Measurements from ENCODE around the gene SPAG5.
A peak's percentile ranks its signal among the peaks of the same experiment; 100 is the strongest.

Gene SPAG5

GRCh38 chr17:28554565-28554964 is 44.3 kb downstream of the SPAG5 start:
- Histone ChIP-seq H4K8ac (ENCODE audit: low read length) (no peak overlapping the region), H2BK15ac (ENCODE audit: low read depth, poor library complexity, severe bottlenecking) (no peak overlapping the region), H4K91ac (ENCODE audit: low read length) (no peak overlapping the region), H3K27me3 (ENCODE audit: control insufficient read depth in 1 of 2, insufficient read depth in 1 of 2, low read length in 2 of 2) (no peaks in the 10 kb centered on the region), H2BK12ac (ENCODE audit: low read length in 2 of 2) (no peak overlapping the region), H3K14ac (ENCODE audit: low read length in 2 of 2) (no peak overlapping the region), H3K9ac (ENCODE audit: low read length) (no peak overlapping the region), H3K27ac (ENCODE audit: low read length, poor library complexity, severe bottlenecking) (no peak overlapping the region), H3K36me3 (ENCODE audit: control insufficient read depth in 1 of 2, insufficient read depth in 2 of 2, low read depth in 1 of 2, low read length in 2 of 2) (peaks cover 37 to 59% of the 10 kb centered on the region in 2 experiments), H3K79me1 (replicated peaks; ENCODE audit: low read length, poor library complexity, severe bottlenecking) (peaks cover 22% of the 10 kb centered on the region), H2AFZ (ENCODE audit: low read depth, low read length) (no peak overlapping the region), H2BK120ac (ENCODE audit: low read depth, low read length) (no peak overlapping the region), H3K23ac (ENCODE audit: low read length in 2 of 2) (no peak overlapping the region), H3K18ac (ENCODE audit: low read depth in 1 of 2, low read length in 2 of 2) (no peak overlapping the region), H2AK5ac (ENCODE audit: low read length, severe bottlenecking) (no peak overlapping the region), H3K4me2 (ENCODE audit: low read length, poor library complexity, severe bottlenecking) (no peak overlapping the region), H3K4me3 (ENCODE audit: insufficient read depth in 1 of 2, low read depth in 1 of 2, low read length in 2 of 2) (no peak overlapping the region), H2BK5ac (ENCODE audit: low read depth, low read length, poor library complexity, severe bottlenecking) (no peak overlapping the region), H3K4me1 (ENCODE audit: control insufficient read depth, insufficient read depth, low read depth, low read length) (peaks cover 10% of the 10 kb centered on the region), H3K9me3 (ENCODE audit: control insufficient read depth, low read length) (no peaks in the 10 kb centered on the region), H3K4ac (ENCODE audit: low read depth in 1 of 2, low read length in 2 of 2) (no peak overlapping the region)
- 87% methylated on average over 6 of the region's 6 CpGs for WGBS
- no peak for DNase-seq

GRCh38 chr17:28553000-28553505 is 45.8 kb downstream of the SPAG5 start:
- Histone ChIP-seq H3K14ac (ENCODE audit: low read length in 2 of 2) (no peak overlapping the region), H2BK15ac (ENCODE audit: low read depth, poor library complexity, severe bottlenecking) (no peak overlapping the region), H2BK5ac (ENCODE audit: low read depth, low read length, poor library complexity, severe bottlenecking) (no peak overlapping the region), H2BK120ac (ENCODE audit: low read depth, low read length) (no peak overlapping the region), H3K4ac (ENCODE audit: low read depth in 1 of 2, low read length in 2 of 2) (no peak overlapping the region), H2AFZ (ENCODE audit: low read depth, low read length) (no peak overlapping the region), H2BK12ac (ENCODE audit: low read length in 2 of 2) (no peak overlapping the region), H3K27ac (ENCODE audit: low read length, poor library complexity, severe bottlenecking) (no peak overlapping the region), H3K9ac (ENCODE audit: low read length) (peak overlapping the region; percentile 46), H3K9me3 (ENCODE audit: control insufficient read depth, low read length) (no peaks in the 10 kb centered on the region), H3K4me2 (ENCODE audit: low read length, poor library complexity, severe bottlenecking) (peak overlapping the region; percentile 61), H3K36me3 (ENCODE audit: control insufficient read depth in 1 of 2, insufficient read depth in 2 of 2, low read depth in 1 of 2, low read length in 2 of 2) (peaks cover 33 to 50% of the 10 kb centered on the region in 2 experiments), H3K23ac (ENCODE audit: low read length in 2 of 2) (no peak overlapping the region), H3K79me1 (replicated peaks; ENCODE audit: low read length, poor library complexity, severe bottlenecking) (peaks cover 28% of the 10 kb centered on the region), H4K91ac (ENCODE audit: low read length) (no peak overlapping the region), H3K4me1 (ENCODE audit: control insufficient read depth, insufficient read depth, low read depth, low read length) (peaks cover 12% of the 10 kb centered on the region), H2AK5ac (ENCODE audit: low read length, severe bottlenecking) (no peak overlapping the region), H3K4me3 (ENCODE audit: insufficient read depth in 1 of 2, low read depth in 1 of 2, low read length in 2 of 2) (peak overlapping the region in 1 of 2 experiments; percentile 69), H3K18ac (ENCODE audit: low read depth in 1 of 2, low read length in 2 of 2) (peak overlapping the region in 1 of 2 experiments; percentile 37), H4K8ac (ENCODE audit: low read length) (peak overlapping the region; percentile 32), H3K27me3 (ENCODE audit: control insufficient read depth in 1 of 2, insufficient read depth in 1 of 2, low read length in 2 of 2) (no peaks in the 10 kb centered on the region)
- WGBS, result 97% methylated on average over 5 of the region's 5 CpGs
- DNase-seq, result no peak

- H2BK15ac ChIP-seq (ENCODE audit: low read depth, poor library complexity, severe bottlenecking), result peak within 1 kb of the TSS; percentile 86
- no peaks in the 10 kb centered on the region for H3K9me3 ChIP-seq (ENCODE audit: control insufficient read depth, low read length)
- no peak within 1 kb of the TSS for H2BK5ac ChIP-seq (ENCODE audit: low read depth, low read length, poor library complexity, severe bottlenecking)
- H4K91ac ChIP-seq (ENCODE audit: low read length), result no peak within 1 kb of the TSS
- H3K36me3 ChIP-seq (ENCODE audit: control insufficient read depth in 1 of 2, insufficient read depth in 2 of 2, low read depth in 1 of 2, low read length in 2 of 2), result peaks cover 36 to 47% of the 10 kb centered on the region in 2 experiments
- H3K9ac ChIP-seq (ENCODE audit: low read length), result peak within 1 kb of the TSS; percentile 78
- no peak within 1 kb of the TSS for H3K23ac ChIP-seq (ENCODE audit: low read length in 2 of 2)
- H2BK120ac ChIP-seq (ENCODE audit: low read depth, low read length), result no peak within 1 kb of the TSS
- peak within 1 kb of the TSS; percentile 80 for H3K4me2 ChIP-seq (ENCODE audit: low read length, poor library complexity, severe bottlenecking)
- H2BK12ac ChIP-seq (ENCODE audit: low read length in 2 of 2), result no peak within 1 kb of the TSS
- no peaks in the 10 kb centered on the region for H3K27me3 ChIP-seq (ENCODE audit: control insufficient read depth in 1 of 2, insufficient read depth in 1 of 2, low read length in 2 of 2)
- WGBS, result 1% methylated on average over 48 of the region's 67 CpGs
- H3K4me1 ChIP-seq (ENCODE audit: control insufficient read depth, insufficient read depth, low read depth, low read length), result peaks cover 12% of the 10 kb centered on the region
- H4K8ac ChIP-seq (ENCODE audit: low read length), result peak within 1 kb of the TSS; percentile 69
- H2AK5ac ChIP-seq (ENCODE audit: low read length, severe bottlenecking), result no peak within 1 kb of the TSS
- peak within 1 kb of the TSS; percentile 10 for H3K27ac ChIP-seq (ENCODE audit: low read length, poor library complexity, severe bottlenecking)
- DNase-seq, result peak; percentile 65
- H2AFZ ChIP-seq (ENCODE audit: low read depth, low read length), result peak within 1 kb of the TSS; percentile 65
- peaks cover 31% of the 10 kb centered on the region for H3K79me1 ChIP-seq (replicated peaks; ENCODE audit: low read length, poor library complexity, severe bottlenecking)
- peak within 1 kb of the TSS in 1 of 2 experiments; percentile 40 for H3K4ac ChIP-seq (ENCODE audit: low read depth in 1 of 2, low read length in 2 of 2)
- peak within 1 kb of the TSS; percentile 37 to 63 for H3K18ac ChIP-seq (ENCODE audit: low read depth in 1 of 2, low read length in 2 of 2)
- peak within 1 kb of the TSS in 1 of 2 experiments; percentile 36 for H3K14ac ChIP-seq (ENCODE audit: low read length in 2 of 2)
- H3K4me3 ChIP-seq (ENCODE audit: insufficient read depth in 1 of 2, low read depth in 1 of 2, low read length in 2 of 2), result peak within 1 kb of the TSS; percentile 80 to 81
These were observed 46.4 kb downstream of the SPAG5 start, which contains the start of gene UNC119 for GRCh38 chr17:28552176-28552999. Gene UNC119, minus strand, starts transcription at chr17:28552624. Its CDS starts 67 bp downstream, at chr17:28552557.

Measured in mesenchymal stem cell (in vitro differentiated cells and primary cell).